Medulla oblongata (tissue), 1 donor: Measurements from ENCODE around the gene SOX9.

ENCODE experiments used
- DNase-seq: peaks from one replicate; pipeline ENCODE4 v3.0.0-alpha.2; 2015; ENCODE audit errors: extremely low spot score

Gene SOX9

DNA sequence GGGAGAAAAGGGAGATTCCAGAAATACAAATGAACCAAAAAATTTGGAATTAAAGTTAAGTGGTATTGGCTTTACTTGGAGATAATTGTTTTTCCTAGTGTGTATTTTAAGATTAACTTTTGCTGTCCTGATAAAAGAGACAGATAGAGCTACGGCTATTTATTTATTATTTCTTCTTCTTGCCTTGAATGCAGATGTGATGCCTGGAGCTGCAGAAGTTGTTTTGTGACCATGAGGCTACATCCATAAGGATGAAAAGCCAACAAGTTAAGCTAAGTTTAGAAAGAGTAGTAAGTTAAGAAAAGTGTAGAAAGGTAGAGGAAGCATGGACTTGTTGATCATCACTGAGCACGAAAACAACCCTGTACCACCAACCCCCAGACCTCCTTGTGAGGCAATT, 41.7 kb downstream of the SOX9 start:
- DNase-seq, result no peak

DNA sequence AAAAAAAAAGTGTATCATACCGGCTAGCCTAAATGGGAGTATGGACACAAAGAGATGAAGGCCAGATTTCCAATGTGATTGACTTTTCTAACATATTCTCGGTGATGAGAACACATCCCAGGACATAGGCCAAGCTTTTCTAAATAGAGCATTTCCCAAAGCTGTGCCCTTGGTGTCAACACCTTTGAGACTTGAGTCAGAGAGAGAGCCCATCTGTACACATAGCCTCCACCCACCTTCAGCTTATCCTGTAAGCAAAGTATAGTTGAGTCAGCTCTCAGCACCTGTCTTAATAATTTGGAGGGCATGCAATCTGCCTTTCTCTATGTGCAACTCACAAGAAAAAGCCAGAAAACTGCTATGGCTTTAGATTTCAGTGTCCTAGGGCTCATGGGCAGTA, 42.7 kb downstream of the SOX9 start:
- DNase-seq, result no peak

DNA sequence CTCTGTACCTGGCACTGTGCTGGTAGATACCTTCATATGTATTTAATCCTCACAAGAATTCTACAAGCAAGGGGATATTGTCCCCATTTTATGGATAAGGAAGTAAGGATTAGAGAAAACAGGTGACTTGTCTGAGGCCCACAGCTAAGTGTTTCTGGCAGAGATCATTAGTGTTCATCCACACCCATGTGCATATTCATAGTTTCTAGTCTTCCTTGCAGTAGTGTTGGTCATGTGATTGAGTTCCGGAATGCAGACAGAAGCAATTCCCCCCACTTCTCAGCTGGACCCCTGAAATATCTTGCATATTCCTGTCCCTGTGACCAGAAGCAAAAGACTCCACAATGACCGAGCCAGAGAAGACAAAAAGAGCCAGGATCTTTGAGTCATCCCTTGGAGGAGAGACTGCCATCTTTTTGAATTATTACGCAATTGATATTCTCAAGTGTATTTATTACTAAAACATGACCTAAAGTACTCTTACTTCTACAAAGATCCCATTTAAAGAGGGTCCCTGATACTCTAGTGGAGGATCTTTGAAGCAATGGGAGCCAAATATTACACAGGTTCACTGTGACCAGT, 43.4 kb downstream of the SOX9 start:
- DNase-seq, result no peak

DNA sequence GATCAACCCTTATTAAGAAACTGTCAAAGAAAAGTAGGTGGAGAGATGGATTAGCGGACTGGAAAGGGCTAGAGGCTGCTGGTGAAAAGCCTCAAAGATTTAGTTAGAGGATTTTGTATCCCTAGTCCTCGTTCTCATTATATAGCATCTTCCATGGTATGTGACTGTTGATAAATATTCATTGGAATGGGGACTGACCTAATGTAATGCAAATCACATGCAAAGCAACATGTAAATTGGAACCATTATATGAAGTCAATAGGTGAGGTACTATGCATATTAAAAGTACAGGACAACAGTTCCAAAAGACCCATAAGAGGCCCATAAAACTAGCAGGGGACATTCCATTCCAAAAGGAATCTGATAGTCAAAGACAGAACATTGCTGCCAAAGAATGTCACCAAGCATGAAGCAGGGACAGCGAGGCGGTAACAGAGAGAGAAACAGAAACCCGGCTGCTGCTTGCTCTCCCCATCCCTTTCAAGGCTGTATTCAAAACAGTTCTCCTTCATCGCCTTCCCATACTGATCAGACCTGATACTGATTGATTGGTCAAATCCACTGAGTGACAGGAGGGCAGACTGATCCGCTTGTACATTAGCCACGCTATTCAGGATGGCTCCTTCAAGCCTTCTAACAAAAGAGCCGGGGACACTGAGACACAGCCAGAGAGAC, 44.5 kb downstream of the SOX9 start:
- no peak for DNase-seq

DNA sequence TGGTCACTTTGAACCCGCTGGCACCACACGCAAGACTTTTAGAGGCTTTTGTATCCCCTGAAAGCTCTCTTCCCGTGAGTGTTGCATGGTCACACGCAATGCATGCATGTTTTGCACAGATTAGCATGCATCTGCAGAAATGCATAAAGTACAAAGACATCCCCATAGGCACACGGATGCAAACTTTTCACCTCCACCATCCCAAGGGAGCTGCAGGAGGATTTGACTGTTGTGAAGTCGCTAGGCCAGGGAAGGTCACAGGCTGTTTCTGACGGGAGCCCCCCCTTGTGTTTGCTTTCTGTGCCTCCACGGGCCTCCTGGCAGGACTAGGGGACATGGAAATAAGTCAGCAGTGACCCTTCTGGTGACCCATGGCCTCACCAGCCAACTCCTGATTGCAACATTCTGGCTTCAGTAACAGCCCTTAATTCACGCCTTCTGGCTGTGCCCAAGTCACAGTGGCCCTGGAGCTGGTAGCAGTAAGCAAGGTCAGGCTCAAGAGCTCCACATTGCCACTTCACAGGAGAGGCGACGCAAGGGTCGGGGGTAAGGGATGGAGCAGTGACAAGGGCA, 45.1 kb downstream of the SOX9 start:
- DNase-seq, result no peak

DNA sequence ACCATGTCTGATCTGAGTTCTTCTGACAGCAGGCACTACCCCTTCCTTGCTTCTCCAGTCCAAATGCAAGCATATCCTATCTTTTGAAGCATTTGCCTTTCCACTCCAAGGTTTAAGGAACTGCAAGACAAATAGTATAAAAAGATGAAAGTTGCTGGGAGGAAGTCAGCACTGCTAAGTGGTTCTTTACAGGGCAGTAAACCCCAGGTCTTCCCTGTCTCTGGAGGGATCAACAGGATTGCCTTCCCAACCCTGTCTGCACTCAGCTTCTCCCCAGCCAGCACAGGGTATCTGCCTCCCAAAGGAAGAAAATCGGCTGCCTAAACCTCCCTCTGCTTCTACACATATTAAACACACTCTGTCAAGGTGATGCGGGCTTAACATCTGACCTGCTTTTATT, 46.8 kb downstream of the SOX9 start:
- DNase-seq, result no peak

DNA sequence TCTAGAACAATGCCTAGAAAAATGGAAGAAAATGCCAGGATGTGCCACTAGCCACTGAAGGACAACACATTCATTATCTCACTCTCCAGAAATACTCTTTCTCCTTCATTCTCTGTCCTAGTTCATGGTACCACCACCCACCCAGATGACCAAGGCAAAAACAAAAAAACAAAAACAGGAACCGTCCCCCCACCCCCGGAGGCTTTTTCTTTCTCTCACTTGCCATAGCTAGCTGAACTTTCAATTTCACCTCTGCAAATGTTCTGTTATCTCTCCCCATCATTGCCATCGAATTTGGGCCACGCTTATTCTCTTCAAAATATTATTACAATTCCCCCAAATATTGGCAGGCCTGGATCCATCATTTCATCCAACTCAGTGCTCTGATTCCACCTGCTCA, 49.0 kb downstream of the SOX9 start:
- no peak for DNase-seq

DNA sequence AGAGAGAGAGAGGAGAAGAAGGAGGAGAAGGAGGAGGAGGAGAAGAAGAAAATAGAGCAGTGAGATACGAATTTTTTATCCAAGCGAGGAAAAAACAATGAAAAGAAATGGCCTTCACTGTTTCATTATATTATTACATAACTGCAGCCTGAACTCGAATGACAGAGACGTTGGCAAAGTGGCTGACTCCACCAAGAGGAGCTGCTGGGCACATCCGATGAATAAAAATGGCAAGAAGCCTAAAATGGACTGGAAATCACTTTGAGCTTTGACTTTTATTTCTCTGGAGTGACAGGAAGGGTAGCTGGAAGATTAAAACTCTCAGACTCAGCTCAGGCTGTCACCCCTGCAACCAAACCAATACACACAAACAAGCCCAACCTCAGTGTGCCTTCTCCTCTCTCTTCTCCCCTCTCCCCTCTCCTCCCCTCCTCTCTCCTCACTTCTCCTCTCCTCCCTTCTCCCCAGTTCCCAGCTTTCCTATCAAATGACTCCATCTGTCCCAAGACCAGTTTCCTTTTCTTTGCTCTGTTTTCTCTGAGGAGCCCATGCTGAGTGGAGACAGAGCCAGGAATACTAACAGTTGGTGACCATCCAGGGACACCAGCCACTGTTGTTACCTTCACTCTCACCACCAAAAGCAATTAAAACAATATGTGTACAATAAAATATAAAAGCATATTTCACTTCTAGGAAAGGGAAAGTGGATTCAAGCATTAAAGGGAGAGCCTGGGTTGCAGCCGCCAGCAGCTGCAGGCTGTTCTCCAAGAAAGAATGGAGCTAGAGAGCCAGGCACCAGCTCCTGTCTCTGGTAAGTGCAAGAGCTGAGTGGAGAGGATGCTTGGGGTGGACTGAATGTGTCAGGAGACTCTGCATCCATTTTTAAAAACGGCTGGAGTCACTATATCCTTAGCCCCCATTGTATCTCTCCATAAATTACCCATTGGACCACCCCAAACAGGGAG, 51.2 kb downstream of the SOX9 start:
- peak; percentile 83 for DNase-seq

DNA sequence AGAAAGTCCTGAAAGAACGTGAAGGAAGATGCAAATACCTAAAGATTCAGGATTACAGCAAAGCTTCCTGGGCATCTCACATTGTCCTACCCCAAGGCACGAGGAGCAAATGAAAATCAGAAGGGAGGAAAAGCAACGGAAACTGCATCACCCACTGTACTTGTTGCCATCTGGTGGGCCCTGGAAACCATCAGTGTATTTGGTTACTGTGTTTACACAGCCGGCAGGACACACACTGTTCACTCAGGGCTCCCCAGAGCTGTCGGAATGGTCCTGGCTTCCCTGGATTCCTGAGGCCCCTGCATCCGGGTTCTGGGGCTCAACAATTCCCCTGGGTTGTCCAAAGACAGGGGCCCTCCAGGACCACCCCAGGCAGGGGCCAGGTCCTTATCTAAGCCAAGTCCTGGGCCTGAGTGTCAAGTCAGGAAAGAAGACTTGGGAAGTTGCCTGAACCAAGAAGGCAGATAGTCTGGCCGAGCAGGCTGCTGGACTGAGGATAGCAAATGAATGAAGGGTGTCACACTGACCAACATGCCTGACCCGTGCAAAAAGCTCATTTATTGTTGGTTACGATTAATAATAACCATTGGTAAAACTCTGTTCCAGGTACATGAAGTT, 52.8 kb downstream of the SOX9 start:
- DNase-seq, result no peak

DNA sequence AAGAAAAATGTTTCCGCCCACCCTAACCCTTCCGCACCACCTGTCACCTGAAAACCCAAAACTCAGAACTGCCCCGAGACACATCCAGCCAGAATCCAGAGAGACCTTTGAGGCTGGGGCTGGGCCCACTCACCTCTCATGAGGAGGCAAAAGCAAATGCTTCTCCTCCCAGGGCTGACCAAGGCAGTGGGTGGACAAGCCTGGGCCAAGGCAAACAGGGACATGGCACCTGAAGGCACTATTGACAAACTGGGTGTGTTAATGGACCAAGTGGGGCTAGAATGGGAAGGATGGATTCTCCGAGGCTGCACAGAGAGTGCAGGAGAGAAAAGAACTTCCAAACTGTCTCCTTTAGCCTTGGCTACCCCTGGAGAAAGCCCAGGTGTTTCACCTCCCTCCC, 54.4 kb downstream of the SOX9 start:
- no peak for DNase-seq
